ENCODE results near the gene EXOC6B. TPM values are rescaled to one million over a fixed set of nuclear protein-coding genes. Genes with fewer than 3 reads are reported as not detected.

EXOC6B gene
- total RNA-seq, 2 experiments from 2014 or later, result 8.5 to 8.6 TPM

- no peaks in the 10 kb centered on the region for H3K27me3 Mint-ChIP-seq
- ChIA-PET POLR2A (no interaction called here), CTCF (no interaction called here)
- H3K36me3 Mint-ChIP-seq, result peaks cover 2% of the 10 kb centered on the region
- H3K4me1 Mint-ChIP-seq (ENCODE audit: low read depth), result no peaks in the 10 kb centered on the region
- H3K9me3 Mint-ChIP-seq, result no peaks in the 10 kb centered on the region
- no peak overlapping the region for H3K27ac Mint-ChIP-seq
- intact Hi-C loops (cut with micrococcal nuclease), result no loop called here
- no peak overlapping the region for H3K4me3 Mint-ChIP-seq
- no peak for DNase-seq
Observed at GRCh38 chr2:72205504-72205881, 620.3 kb downstream of the EXOC6B start.

- no peak for DNase-seq
- Mint-ChIP-seq H3K36me3 (peaks cover 2% of the 10 kb centered on the region), H3K27me3 (no peaks in the 10 kb centered on the region), H3K4me3 (no peak overlapping the region), H3K4me1 (ENCODE audit: low read depth) (no peaks in the 10 kb centered on the region), H3K27ac (no peak overlapping the region), H3K9me3 (no peaks in the 10 kb centered on the region)
- ChIA-PET CTCF (no interaction called here), POLR2A (no interaction called here)
- intact Hi-C loops (cut with micrococcal nuclease), result no loop called here
Observed at GRCh38 chr2:72204786-72205503, 620.9 kb downstream of the EXOC6B start.

- Mint-ChIP-seq H3K9me3 (no peaks in the 10 kb centered on the region), H3K36me3 (peaks cover 2% of the 10 kb centered on the region), H3K27me3 (no peaks in the 10 kb centered on the region), H3K4me3 (no peak overlapping the region), H3K27ac (no peak overlapping the region), H3K4me1 (ENCODE audit: low read depth) (no peaks in the 10 kb centered on the region)
- no peak for DNase-seq
- CTCF ChIA-PET, result no interaction called here
- POLR2A ChIA-PET, result no interaction called here
- intact Hi-C loops (cut with micrococcal nuclease), result no loop called here
Observed at GRCh38 chr2:72204156-72204785, 621.6 kb downstream of the EXOC6B start.

GRCh38 chr2:72198532-72199241 lies 627.1 kb downstream of the EXOC6B start:
- intact Hi-C loops (cut with micrococcal nuclease), result no loop called here
- CTCF ChIA-PET, result no interaction called here
- POLR2A ChIA-PET, result no interaction called here
- H3K9me3 Mint-ChIP-seq, result no peaks in the 10 kb centered on the region
- H3K36me3 Mint-ChIP-seq, result no peaks in the 10 kb centered on the region
- no peak overlapping the region for H3K4me3 Mint-ChIP-seq
- no peaks in the 10 kb centered on the region for H3K4me1 Mint-ChIP-seq (ENCODE audit: low read depth)
- H3K27ac Mint-ChIP-seq, result no peak overlapping the region
- H3K27me3 Mint-ChIP-seq, result no peaks in the 10 kb centered on the region
- DNase-seq, result no peak

- Mint-ChIP-seq H3K27me3 (no peaks in the 10 kb centered on the region), H3K4me3 (no peak overlapping the region), H3K9me3 (peaks cover 3% of the 10 kb centered on the region), H3K27ac (no peak overlapping the region), H3K4me1 (ENCODE audit: low read depth) (no peaks in the 10 kb centered on the region), H3K36me3 (no peaks in the 10 kb centered on the region)
- intact Hi-C loops (cut with micrococcal nuclease), result no loop called here
- CTCF ChIA-PET, result interaction anchor here (1.2 kb wide), 1 partner anchor 43 kb away, joined by 3 read pairs; no protein-coding TSS in a partner anchor
- DNase-seq, result no peak
- POLR2A ChIA-PET, result no interaction called here
Observed at GRCh38 chr2:72193723-72194122, 632.1 kb downstream of the EXOC6B start.

- Mint-ChIP-seq H3K27me3 (no peaks in the 10 kb centered on the region), H3K9me3 (peaks cover 4% of the 10 kb centered on the region), H3K4me1 (ENCODE audit: low read depth) (no peaks in the 10 kb centered on the region), H3K4me3 (no peak overlapping the region), H3K27ac (no peak overlapping the region), H3K36me3 (peaks cover 9% of the 10 kb centered on the region)
- CTCF ChIA-PET, result no interaction called here
- intact Hi-C loops (cut with micrococcal nuclease), result no loop called here
- POLR2A ChIA-PET, result no interaction called here
- no peak for DNase-seq
Observed at GRCh38 chr2:72191441-72191840, 634.4 kb downstream of the EXOC6B start.

GRCh38 chr2:72185206-72185605 lies 640.6 kb downstream of the EXOC6B start:
- no peak overlapping the region for H3K27ac Mint-ChIP-seq
- ChIA-PET POLR2A (no interaction called here), CTCF (no interaction called here)
- H3K36me3 Mint-ChIP-seq, result peaks cover 9% of the 10 kb centered on the region
- H3K4me3 Mint-ChIP-seq, result no peak overlapping the region
- H3K4me1 Mint-ChIP-seq (ENCODE audit: low read depth), result no peaks in the 10 kb centered on the region
- intact Hi-C loops (cut with micrococcal nuclease), result no loop called here
- DNase-seq, result no peak
- H3K9me3 Mint-ChIP-seq, result peaks cover 6% of the 10 kb centered on the region
- H3K27me3 Mint-ChIP-seq, result no peaks in the 10 kb centered on the region

- no peak for DNase-seq
- Mint-ChIP-seq H3K4me3 (no peak overlapping the region), H3K36me3 (peaks cover 18% of the 10 kb centered on the region), H3K27me3 (no peaks in the 10 kb centered on the region), H3K27ac (no peak overlapping the region), H3K4me1 (ENCODE audit: low read depth) (no peaks in the 10 kb centered on the region), H3K9me3 (peaks cover 2% of the 10 kb centered on the region)
- POLR2A ChIA-PET, result no interaction called here
- CTCF ChIA-PET, result no interaction called here
- intact Hi-C loops (cut with micrococcal nuclease), result no loop called here
Observed at GRCh38 chr2:72183466-72183865, 642.4 kb downstream of the EXOC6B start.

- peaks cover 14% of the 10 kb centered on the region for H3K36me3 Mint-ChIP-seq
Observed at GRCh38 chr2:72183016-72183415, 642.8 kb downstream of the EXOC6B start.

GRCh38 chr2:72182547-72182946 lies 643.3 kb downstream of the EXOC6B start:
- no peak overlapping the region for H3K27ac Mint-ChIP-seq
- no peak for DNase-seq
- POLR2A ChIA-PET, result no interaction called here
- H3K4me3 Mint-ChIP-seq, result no peak overlapping the region
- H3K27me3 Mint-ChIP-seq, result no peaks in the 10 kb centered on the region
- CTCF ChIA-PET, result no interaction called here
- H3K9me3 Mint-ChIP-seq, result peaks cover 2% of the 10 kb centered on the region
- H3K4me1 Mint-ChIP-seq (ENCODE audit: low read depth), result no peaks in the 10 kb centered on the region
- H3K36me3 Mint-ChIP-seq, result peaks cover 17% of the 10 kb centered on the region
- intact Hi-C loops (cut with micrococcal nuclease), result no loop called here

More at GRCh38 chr2:72183016-72183415, 642.8 kb downstream of the EXOC6B start:
- no peaks in the 10 kb centered on the region for H3K27me3 Mint-ChIP-seq
- peaks cover 2% of the 10 kb centered on the region for H3K9me3 Mint-ChIP-seq
- H3K4me3 Mint-ChIP-seq, result no peak overlapping the region
- intact Hi-C loops (cut with micrococcal nuclease), result no loop called here
- no peaks in the 10 kb centered on the region for H3K4me1 Mint-ChIP-seq (ENCODE audit: low read depth)
- DNase-seq, result no peak
- CTCF ChIA-PET, result no interaction called here
- POLR2A ChIA-PET, result no interaction called here
- H3K27ac Mint-ChIP-seq, result no peak overlapping the region

GRCh38 chr2:72181616-72182015 lies 644.2 kb downstream of the EXOC6B start:
- intact Hi-C loops (cut with micrococcal nuclease), result no loop called here
- peaks cover 18% of the 10 kb centered on the region for H3K36me3 Mint-ChIP-seq
- POLR2A ChIA-PET, result no interaction called here
- no peak for DNase-seq
- CTCF ChIA-PET, result no interaction called here
- no peak overlapping the region for H3K4me3 Mint-ChIP-seq
- no peak overlapping the region for H3K27ac Mint-ChIP-seq
- peaks cover 2% of the 10 kb centered on the region for H3K9me3 Mint-ChIP-seq
- H3K27me3 Mint-ChIP-seq, result no peaks in the 10 kb centered on the region
- H3K4me1 Mint-ChIP-seq (ENCODE audit: low read depth), result no peaks in the 10 kb centered on the region

- no peak overlapping the region for H3K27ac Mint-ChIP-seq
- H3K36me3 Mint-ChIP-seq, result peaks cover 17% of the 10 kb centered on the region
- H3K4me3 Mint-ChIP-seq, result no peak overlapping the region
- ChIA-PET CTCF (no interaction called here), POLR2A (no interaction called here)
- intact Hi-C loops (cut with micrococcal nuclease), result no loop called here
- H3K27me3 Mint-ChIP-seq, result no peaks in the 10 kb centered on the region
- H3K9me3 Mint-ChIP-seq, result no peaks in the 10 kb centered on the region
- no peaks in the 10 kb centered on the region for H3K4me1 Mint-ChIP-seq (ENCODE audit: low read depth)
- DNase-seq, result no peak
Observed at GRCh38 chr2:72180351-72180750, 645.5 kb downstream of the EXOC6B start.

GRCh38 chr2:72178551-72178950 lies 647.3 kb downstream of the EXOC6B start:
- Mint-ChIP-seq H3K9me3 (no peaks in the 10 kb centered on the region), H3K4me3 (no peak overlapping the region), H3K27ac (no peak overlapping the region), H3K27me3 (no peaks in the 10 kb centered on the region), H3K4me1 (ENCODE audit: low read depth) (no peaks in the 10 kb centered on the region), H3K36me3 (peaks cover 17% of the 10 kb centered on the region)
- ChIA-PET CTCF (no interaction called here), POLR2A (no interaction called here)
- DNase-seq, result no peak
- intact Hi-C loops (cut with micrococcal nuclease), result no loop called here

All from activated CD4-positive, alpha-beta memory T cell treated with anti-CD3 and anti-CD28 coated beads for 36 hours (primary cell).